ENCODE measurements around the gene KAZN.

KAZN gene

GRCh38 chr1:14615549-14616218 is 17.2 kb downstream of the KAZN start:
- no peak for DNase-seq

GRCh38 chr1:14616632-14617396 is 18.3 kb downstream of the KAZN start:
- no peak for DNase-seq

- DNase-seq = no peak
These were observed 19.3 kb downstream of the KAZN start for GRCh38 chr1:14617791-14618190.

DNA sequence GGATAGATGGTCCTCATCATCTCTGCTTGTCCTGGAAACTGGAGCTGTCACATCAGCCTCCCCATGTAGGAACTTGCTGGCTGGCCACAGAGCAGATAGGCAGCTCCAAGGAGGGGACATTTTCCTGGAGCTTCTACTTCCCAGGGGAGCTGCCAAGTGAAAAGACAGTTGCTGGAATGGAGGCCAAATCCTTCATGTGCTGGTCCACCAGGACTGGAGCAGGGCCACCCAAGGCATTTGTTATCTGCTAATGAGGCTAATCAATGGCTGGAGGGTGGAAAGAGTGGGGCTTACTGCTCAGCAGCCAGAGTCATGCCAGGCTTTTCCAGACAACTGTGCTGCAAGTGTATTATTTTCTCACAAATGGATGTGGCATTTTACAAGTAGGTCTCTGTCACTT is 22.5 kb downstream of the KAZN start:
- DNase-seq = no peak

DNA sequence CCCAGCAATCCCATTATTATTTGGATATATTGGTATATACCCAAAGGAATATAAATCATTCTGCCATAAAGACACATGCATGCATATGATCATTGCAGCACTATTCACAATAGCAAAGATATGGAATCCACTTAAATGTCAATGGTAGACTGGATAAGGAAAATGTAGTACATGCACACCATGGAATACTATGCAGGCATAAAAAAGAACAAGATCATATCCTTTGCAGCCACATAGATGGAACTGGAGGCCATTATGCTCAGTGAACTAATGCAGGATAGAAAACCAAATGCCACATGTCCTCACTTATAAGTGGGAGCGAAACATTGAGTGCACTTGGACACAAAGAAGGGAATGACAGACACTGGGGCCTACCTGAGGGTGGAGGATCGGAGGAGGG is 24.6 kb downstream of the KAZN start:
- no peak for DNase-seq

- DNase-seq = no peak
These were observed 26.5 kb downstream of the KAZN start for GRCh38 chr1:14624941-14625340.

DNA sequence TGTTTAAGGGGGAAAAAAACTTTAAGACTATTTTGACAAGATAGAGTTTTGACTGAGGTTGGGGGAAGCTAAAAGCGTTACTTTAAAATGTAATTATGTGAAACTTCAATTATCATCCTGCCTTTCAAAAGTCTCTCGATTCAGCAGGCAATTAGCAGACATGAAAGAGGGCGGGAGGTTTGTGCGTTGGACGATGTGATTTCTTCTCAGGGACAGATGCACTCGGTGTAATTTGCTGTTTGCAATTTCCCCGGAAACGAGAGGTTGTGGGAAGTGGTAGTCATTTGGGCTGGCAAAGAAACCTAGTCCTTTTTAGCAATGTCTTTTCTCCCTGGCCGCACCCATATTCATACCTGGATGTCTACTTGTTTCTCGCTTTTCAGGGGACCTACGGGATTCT is 27.1 kb downstream of the KAZN start:
- no peak for DNase-seq

GRCh38 chr1:14625996-14626395 is 27.5 kb downstream of the KAZN start:
- DNase-seq = no peak

GRCh38 chr1:14626869-14627607 is 28.6 kb downstream of the KAZN start:
- no peak for DNase-seq

GRCh38 chr1:14627608-14628489 is 29.4 kb downstream of the KAZN start:
- no peak for DNase-seq

GRCh38 chr1:14629363-14630014 is 31.0 kb downstream of the KAZN start:
- DNase-seq = no peak

- DNase-seq = no peak
These were observed 32.5 kb downstream of the KAZN start for GRCh38 chr1:14630986-14631385.

- no peak for DNase-seq
These were observed 32.9 kb downstream of the KAZN start for GRCh38 chr1:14631421-14631820.

GRCh38 chr1:14634486-14634885 is 36.0 kb downstream of the KAZN start:
- no peak for DNase-seq

- DNase-seq = no peak
These were observed 36.9 kb downstream of the KAZN start for GRCh38 chr1:14635421-14635820.

DNA sequence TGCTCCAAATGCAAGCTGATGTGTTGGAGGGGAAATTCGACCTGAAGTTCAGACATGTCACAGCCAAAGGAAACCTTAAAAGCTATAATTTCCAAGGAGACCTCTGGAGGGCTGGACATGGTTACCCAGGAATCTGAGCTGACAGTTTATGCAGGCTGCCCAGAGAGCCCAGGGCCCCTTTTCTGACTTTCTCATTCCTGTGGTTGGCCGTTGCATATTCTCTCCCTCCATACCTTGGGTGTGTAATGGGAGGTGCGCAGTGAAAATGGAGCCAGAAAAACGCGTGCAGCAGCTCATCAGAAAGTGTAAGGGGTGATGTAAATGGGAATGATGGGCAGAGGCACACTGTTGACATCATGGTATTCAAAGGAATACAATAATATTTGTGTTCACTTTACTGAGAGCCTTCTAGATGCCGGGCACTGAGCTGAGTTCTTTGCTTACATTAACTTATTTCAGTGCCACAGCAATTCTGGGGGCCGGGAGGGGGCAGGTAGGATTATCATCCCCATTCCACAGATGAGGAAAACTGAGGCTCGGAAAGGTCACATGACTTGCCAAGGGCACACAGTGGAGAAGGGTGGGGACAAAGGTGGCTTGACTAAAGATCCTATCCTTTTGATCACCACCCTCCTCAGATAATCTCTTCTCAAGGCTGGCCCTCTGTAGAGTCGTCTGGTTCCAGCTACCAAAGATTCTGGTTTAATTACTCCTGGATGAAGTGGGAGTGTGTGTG is 38.6 kb downstream of the KAZN start:
- no peak for DNase-seq

DNA sequence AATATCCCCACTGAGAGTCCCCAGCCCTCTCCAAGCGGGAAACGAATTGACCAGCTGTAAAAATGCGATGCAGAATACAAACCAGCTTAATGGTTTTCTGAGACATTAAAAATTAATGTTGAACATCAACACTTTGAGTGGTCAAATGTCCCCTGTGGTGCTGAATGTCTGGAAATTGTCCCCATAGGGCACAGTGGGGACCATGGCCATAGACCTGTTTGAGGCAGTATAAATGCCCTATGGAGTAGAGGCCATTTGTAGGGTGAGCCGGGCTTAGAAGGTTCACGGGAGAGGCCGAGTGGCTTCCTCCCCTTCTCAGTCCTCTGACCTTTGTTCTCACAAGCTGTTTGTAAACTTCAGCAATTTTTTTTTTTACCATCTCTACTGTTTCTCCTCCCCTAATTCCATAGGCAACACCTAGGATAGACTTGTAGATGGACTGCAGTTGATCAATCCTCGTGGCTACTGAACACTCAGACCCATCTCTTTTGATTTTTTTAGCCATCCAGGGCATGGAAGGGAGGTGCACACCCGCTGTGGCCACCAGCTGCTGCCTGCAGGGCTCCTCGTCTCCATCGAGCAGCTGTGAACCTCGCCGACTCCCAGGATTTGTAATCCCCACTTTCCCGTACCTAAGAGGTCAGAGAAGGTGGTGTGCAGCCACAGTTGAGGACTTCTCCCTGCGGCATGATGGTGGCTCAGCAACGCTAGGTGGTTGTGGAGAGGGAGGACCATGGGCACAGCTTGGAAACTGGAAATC is 41.0 kb downstream of the KAZN start:
- no peak for DNase-seq

DNA sequence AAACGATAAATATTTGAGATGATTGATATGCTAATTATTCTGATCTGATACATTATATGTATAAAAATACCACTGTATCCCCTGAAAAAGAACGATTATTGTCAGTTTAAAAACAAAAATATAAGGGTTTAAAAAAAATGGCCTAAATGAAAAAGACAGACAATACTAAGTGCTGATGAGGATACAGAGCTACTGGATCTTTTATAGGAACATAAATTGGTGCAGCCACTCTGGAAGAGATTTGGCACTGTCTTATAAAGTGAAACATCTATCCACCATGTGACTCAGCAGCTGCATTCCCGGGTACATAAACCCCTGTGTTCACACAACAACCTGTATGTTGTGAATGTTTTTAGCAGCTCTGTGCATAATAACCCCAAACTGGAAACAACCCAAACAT is 44.2 kb downstream of the KAZN start:
- DNase-seq = no peak

DNA sequence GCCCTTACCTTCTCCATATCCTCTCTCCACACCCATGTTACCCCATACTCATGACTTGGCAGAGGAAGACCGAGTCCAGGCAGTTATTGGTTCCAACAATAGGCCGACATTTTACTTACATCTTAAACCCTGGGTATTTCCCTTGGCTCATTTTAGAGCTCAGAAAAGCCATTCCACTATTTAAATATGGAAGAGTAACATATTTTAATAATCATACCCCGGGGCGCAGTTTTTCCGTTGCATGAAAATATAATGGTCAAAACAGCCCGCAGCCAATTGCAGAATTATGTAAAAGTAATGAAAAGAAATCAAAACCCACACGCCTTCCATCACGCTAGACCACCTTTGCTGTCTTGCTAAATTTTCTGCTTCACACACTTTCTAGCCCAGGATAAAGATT is 48.5 kb downstream of the KAZN start:
- DNase-seq = no peak

- DNase-seq = no peak
These were observed 49.3 kb downstream of the KAZN start for GRCh38 chr1:14647777-14648176.

DNA sequence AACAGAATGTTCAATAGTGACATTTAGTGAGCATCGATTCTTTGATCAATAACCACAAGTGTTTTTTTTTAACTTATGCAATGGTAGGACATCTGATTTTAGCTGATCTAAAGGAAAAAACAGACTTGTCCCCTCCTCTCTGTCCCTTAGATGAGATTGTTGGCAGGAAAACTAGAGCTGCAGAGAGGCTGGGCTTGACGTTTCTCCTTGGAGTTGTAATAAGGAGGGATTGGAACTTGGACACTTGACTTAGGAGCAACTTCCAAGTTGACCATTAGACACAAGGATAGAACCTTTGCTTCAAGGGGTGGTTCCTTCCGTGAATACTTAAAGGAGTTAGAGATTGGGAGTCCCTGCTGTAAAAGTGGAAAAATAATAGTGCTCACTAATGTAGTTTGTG is 49.9 kb downstream of the KAZN start:
- no peak for DNase-seq
